Lower leg skin (tissue), 3 donors: ENCODE data around the gene NBPF6.
"Not testable (repeated sequence)": the region's sequence is repeated elsewhere in the genome, so short reads cannot be mapped to it uniquely, and the experiment has no call there.

Source experiments
- CTCF ChIP-seq, 3 donors: fragments of 450-650 bp; IDR thresholded peaks; one replicate each; pipeline ENCODE4 v1.5.1; 2016; ENCODE audit warnings: antibody characterized with exemption in 3 of 3, mild to moderate bottlenecking in 3 of 3, moderate library complexity in 2 of 3
- POLR2A ChIP-seq, 2 donors: fragments of 450-650 bp; IDR thresholded peaks; one replicate each; pipeline ENCODE4 v1.6.1; 2016 to 2017; ENCODE audit warnings: antibody characterized with exemption in 2 of 2, mild to moderate bottlenecking in 1 of 2, moderate library complexity in 1 of 2

GRCh38 chr1:108485990-108486389 lies 35.8 kb downstream of the NBPF6 start:
- not testable (repeated sequence) for TF ChIP-seq CTCF, POLR2A (IDR thresholded peaks at IDR 0.05)
